Panc1 (cell line): ENCODE measurements around the gene KRTAP10-10. TPM values are rescaled to one million over a fixed set of nuclear protein-coding genes. Genes with fewer than 3 reads are reported as not detected.
"Not testable (repeated sequence)": the region's sequence is repeated elsewhere in the genome, so short reads cannot be mapped to it uniquely, and the experiment has no call there.

Source experiments
- ATAC-seq: fragments of 200-7000 bp; cut with Tn5 transposase; 2 replicates; pipeline ENCODE4 v1.9.1; 2020; ENCODE audit warnings: mild to moderate bottlenecking, moderate library complexity
- BruUV-seq: library from RNA; stranded (reverse); fragments of 400-500 nt; replicated peaks from 2 replicates; lab custom pipeline; 2021; lab: Mats Ljungman, UMichigan
- CTCF ChIA-PET: fragments of 300-600 bp; sonication (Branson Sonifier 250); formaldehyde crosslinking; loops from one replicate; lab custom pipeline; 2022; ENCODE audit warnings: antibody characterized with exemption; lab: Charles Lee
- POLR2A ChIA-PET: fragments of 300-600 bp; sonication (Branson Sonifier 250); formaldehyde crosslinking; loops from one replicate; lab custom pipeline; 2022; ENCODE audit warnings: antibody characterized with exemption; lab: Charles Lee
- DNase-seq: peaks from one replicate; pipeline ENCODE4 v3.0.0-alpha.2; 2010; ENCODE audit warnings: low read depth, low spot score
- H3K27ac ChIP-seq: 2 replicates; pipeline ENCODE4 v1.5.1; 2011; ENCODE audit warnings: mild to moderate bottlenecking, low read length, inconsistent platforms
- H3K27me3 ChIP-seq: fragments of 200-500 bp; sonication (Bioruptor generic); 2 replicates; pipeline ENCODE4 v1.6.0; 2014; ENCODE audit warnings: low read length, inconsistent platforms; ENCODE audit not compliant: control insufficient read depth, insufficient read depth
- H3K36me3 ChIP-seq: fragments of 200-500 bp; sonication (Bioruptor generic); 2 replicates; pipeline ENCODE4 v1.5.1; 2014; ENCODE audit warnings: inconsistent platforms, mild to moderate bottlenecking, low read length, moderate library complexity; ENCODE audit not compliant: control insufficient read depth, insufficient read depth
- H3K4me1 ChIP-seq: 2 replicates; pipeline ENCODE4 v1.5.1; 2011; ENCODE audit warnings: inconsistent platforms, mild to moderate bottlenecking, low read length, moderate library complexity; ENCODE audit not compliant: control insufficient read depth, insufficient read depth
- H3K4me3 ChIP-seq, 2 experiments: 2 replicates each; pipeline ENCODE4 v1.5.1; 2011 to 2012; ENCODE audit warnings: low read depth in 2 of 2, low read length in 2 of 2, mild to moderate bottlenecking in 2 of 2, inconsistent platforms in 1 of 2, moderate library complexity in 1 of 2
- H3K9me3 ChIP-seq: fragments of 200-500 bp; sonication (Bioruptor generic); 2 replicates; pipeline ENCODE4 v1.5.1; 2014; ENCODE audit warnings: low read depth, mild to moderate bottlenecking, inconsistent platforms, low read length, moderate library complexity; ENCODE audit not compliant: control insufficient read depth, insufficient read depth
- POLR2AphosphoS5 ChIP-seq: IDR thresholded peaks from 2 replicates; pipeline ENCODE4 v1.6.1; 2012; ENCODE audit warnings: mild to moderate bottlenecking, low read depth, low read length, moderate library complexity
- SIN3A ChIP-seq: IDR thresholded peaks from 2 replicates; pipeline ENCODE4 v1.6.1; 2012; ENCODE audit warnings: low read depth, mild to moderate bottlenecking, low read length, moderate library complexity, borderline replicate concordance; ENCODE audit not compliant: insufficient read depth
- TCF7L2 ChIP-seq: IDR thresholded peaks from 2 replicates; pipeline ENCODE4 v1.6.1; 2011; ENCODE audit warnings: mild to moderate bottlenecking, low read depth, low read length, inconsistent platforms
- in situ Hi-C: cut with HindIII; loops from 2 replicates; pipeline ENCODE4 v1.10.0; 2016; ENCODE audit warnings: low sequenced_read_pairs, low pct_unique_long_range_greater_than_20kb
- intact Hi-C: fragments of 100-400 bp; cut with micrococcal nuclease; formaldehyde crosslinking; loops from one replicate; pipeline ENCODE4 v1.10.0; 2022; ENCODE audit not compliant: unreplicated experiment
- total RNA-seq: library from RNA; stranded (reverse); gene quantifications from one replicate; pipeline ENCODE4 v1.2.1, GENCODE V29; 2021; ENCODE audit not compliant: unreplicated experiment
- TF ChIP-seq, protein P1 (sequence below), 2 experiments: IDR thresholded peaks; 2 replicates each; pipeline ENCODE4 v1.6.1; 2011 to 2012; ENCODE audit warnings: low read depth in 2 of 2, control low read depth in 1 of 2, low read length in 1 of 2, mild to moderate bottlenecking in 1 of 2, moderate library complexity in 1 of 2; ENCODE audit not compliant: insufficient read depth in 1 of 2
- TF ChIP-seq, protein P2 (sequence below): fragments of 450-650 bp; IDR thresholded peaks from 2 replicates; pipeline ENCODE4 v1.5.1; 2017; ENCODE audit warnings: mild to moderate bottlenecking

Gene KRTAP10-10
- total RNA-seq, 1 experiment from 2014 or later, result not detected

- POLR2A ChIA-PET, result no interaction called here
- DNase-seq, result no peak
- no peak for ATAC-seq
Measured at GRCh38 chr21:44632067-44632466, 5.1 kb upstream of the KRTAP10-10 start.

GRCh38 chr21:44636209-44637017 lies 743 bp upstream of the KRTAP10-10 start:
- TF ChIP-seq, protein P1, sequence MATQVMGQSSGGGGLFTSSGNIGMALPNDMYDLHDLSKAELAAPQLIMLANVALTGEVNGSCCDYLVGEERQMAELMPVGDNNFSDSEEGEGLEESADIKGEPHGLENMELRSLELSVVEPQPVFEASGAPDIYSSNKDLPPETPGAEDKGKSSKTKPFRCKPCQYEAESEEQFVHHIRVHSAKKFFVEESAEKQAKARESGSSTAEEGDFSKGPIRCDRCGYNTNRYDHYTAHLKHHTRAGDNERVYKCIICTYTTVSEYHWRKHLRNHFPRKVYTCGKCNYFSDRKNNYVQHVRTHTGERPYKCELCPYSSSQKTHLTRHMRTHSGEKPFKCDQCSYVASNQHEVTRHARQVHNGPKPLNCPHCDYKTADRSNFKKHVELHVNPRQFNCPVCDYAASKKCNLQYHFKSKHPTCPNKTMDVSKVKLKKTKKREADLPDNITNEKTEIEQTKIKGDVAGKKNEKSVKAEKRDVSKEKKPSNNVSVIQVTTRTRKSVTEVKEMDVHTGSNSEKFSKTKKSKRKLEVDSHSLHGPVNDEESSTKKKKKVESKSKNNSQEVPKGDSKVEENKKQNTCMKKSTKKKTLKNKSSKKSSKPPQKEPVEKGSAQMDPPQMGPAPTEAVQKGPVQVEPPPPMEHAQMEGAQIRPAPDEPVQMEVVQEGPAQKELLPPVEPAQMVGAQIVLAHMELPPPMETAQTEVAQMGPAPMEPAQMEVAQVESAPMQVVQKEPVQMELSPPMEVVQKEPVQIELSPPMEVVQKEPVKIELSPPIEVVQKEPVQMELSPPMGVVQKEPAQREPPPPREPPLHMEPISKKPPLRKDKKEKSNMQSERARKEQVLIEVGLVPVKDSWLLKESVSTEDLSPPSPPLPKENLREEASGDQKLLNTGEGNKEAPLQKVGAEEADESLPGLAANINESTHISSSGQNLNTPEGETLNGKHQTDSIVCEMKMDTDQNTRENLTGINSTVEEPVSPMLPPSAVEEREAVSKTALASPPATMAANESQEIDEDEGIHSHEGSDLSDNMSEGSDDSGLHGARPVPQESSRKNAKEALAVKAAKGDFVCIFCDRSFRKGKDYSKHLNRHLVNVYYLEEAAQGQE (IDR thresholded peaks at IDR 0.05; ENCODE audit: insufficient read depth in 1 of 2, low read depth in 2 of 2, low read length in 1 of 2), result no peak
- TF ChIP-seq SIN3A, result no peak
- ATAC-seq (no peak; the same call in 1 of the 2 replicates), DNase-seq (no peak)
- H3K9me3 ChIP-seq, result no peaks in the 10 kb centered on the region; the same call in 1 of the 2 replicates
- H3K4me3 ChIP-seq, result no peak overlapping the region
- ChIA-PET CTCF (no interaction called here), POLR2A (no interaction called here)
- no peaks in the 10 kb centered on the region for H3K4me1 ChIP-seq
- H3K27ac ChIP-seq, result no peak overlapping the region
- no TSS peak for BruUV-seq
- no peaks in the 10 kb centered on the region for H3K36me3 ChIP-seq
- intact Hi-C loops, result no loop called here
- in situ Hi-C loops, result no loop called here
- H3K27me3 ChIP-seq, result no peaks in the 10 kb centered on the region

More at GRCh38 chr21:44632067-44632466, 5.1 kb upstream of the KRTAP10-10 start:
- H3K36me3 ChIP-seq, result no peaks in the 10 kb centered on the region
- in situ Hi-C loops (no loop called here), intact Hi-C loops (no loop called here)
- TF ChIP-seq TCF7L2, result no peak
- TF ChIP-seq, protein P2, sequence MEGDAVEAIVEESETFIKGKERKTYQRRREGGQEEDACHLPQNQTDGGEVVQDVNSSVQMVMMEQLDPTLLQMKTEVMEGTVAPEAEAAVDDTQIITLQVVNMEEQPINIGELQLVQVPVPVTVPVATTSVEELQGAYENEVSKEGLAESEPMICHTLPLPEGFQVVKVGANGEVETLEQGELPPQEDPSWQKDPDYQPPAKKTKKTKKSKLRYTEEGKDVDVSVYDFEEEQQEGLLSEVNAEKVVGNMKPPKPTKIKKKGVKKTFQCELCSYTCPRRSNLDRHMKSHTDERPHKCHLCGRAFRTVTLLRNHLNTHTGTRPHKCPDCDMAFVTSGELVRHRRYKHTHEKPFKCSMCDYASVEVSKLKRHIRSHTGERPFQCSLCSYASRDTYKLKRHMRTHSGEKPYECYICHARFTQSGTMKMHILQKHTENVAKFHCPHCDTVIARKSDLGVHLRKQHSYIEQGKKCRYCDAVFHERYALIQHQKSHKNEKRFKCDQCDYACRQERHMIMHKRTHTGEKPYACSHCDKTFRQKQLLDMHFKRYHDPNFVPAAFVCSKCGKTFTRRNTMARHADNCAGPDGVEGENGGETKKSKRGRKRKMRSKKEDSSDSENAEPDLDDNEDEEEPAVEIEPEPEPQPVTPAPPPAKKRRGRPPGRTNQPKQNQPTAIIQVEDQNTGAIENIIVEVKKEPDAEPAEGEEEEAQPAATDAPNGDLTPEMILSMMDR, result no peak
- TF ChIP-seq POLR2AphosphoS5, result no peak
- TF ChIP-seq, protein P1 (IDR thresholded peaks at IDR 0.05; ENCODE audit: insufficient read depth in 1 of 2, low read depth in 2 of 2, low read length in 1 of 2), result no peak
- no peak for TF ChIP-seq SIN3A
- BruUV-seq, result no TSS peak
- no peaks in the 10 kb centered on the region for H3K4me1 ChIP-seq
- H3K27ac ChIP-seq, result no peak overlapping the region
- H3K9me3 ChIP-seq, result no peaks in the 10 kb centered on the region; the same call in 1 of the 2 replicates
- H3K27me3 ChIP-seq, result no peaks in the 10 kb centered on the region
- H3K4me3 ChIP-seq, result no peak overlapping the region
- CTCF ChIA-PET, result no interaction called here

DNA sequence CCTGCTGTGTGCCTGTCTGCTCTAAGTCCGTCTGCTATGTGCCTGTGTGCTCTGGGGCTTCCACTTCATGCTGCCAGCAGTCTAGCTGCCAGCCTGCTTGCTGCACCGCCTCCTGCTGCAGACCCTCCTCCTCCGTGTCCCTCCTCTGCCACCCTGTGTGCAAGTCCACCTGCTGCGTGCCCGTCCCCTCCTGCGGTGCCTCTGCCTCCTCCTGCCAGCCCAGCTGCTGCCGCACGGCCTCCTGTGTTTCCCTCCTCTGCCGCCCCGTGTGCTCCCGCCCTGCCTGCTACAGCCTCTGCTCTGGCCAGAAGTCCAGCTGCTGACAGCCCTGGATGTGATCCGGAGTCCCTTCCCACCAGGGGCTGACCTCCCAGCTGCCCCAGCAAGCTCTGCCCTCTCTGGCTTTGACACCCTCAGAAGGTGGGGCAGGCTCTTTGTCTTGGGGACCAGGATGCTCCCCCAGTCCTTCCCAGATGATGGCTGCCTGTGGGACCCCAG lies 744 bp downstream of the KRTAP10-10 start:
- POLR2A ChIA-PET, CTCF ChIA-PET: not testable (repeated sequence)

More for the DNA sequence above, 744 bp downstream of the KRTAP10-10 start:
- BruUV-seq, in situ Hi-C loops, H3K9me3 ChIP-seq, H3K4me3 ChIP-seq, H3K36me3 ChIP-seq, intact Hi-C loops, H3K27ac ChIP-seq, H3K27me3 ChIP-seq, H3K4me1 ChIP-seq, DNase-seq: not testable (repeated sequence)
- ATAC-seq, result peak; percentile 65
